IMR-90 (cell line): ENCODE results near the gene ZNF564. TPM values are rescaled to one million over a fixed set of nuclear protein-coding genes. Genes with fewer than 3 reads are reported as not detected.

ENCODE experiments used
- microRNA-seq, 2 experiments: library from miRNA; stranded (forward) in 1 of 2; unstranded in 1 of 2; fragments of 10-50 nt in 1 of 2; fragments of <30 nt in 1 of 2; gene quantifications in 1 of 2; microRNA quantifications in 1 of 2; one replicate each; pipeline versions ENCODE3 to v1.1.0; 2013 to 2020; ENCODE audit not compliant: insufficient read depth in 1 of 2, insufficient read length in 1 of 2, unreplicated experiment in 1 of 2
- polyA plus RNA-seq, 3 experiments: library from polyadenylated mRNA; depleted of rRNA; stranded (reverse); fragments of >200 nt; gene quantifications; 2 replicates each; pipeline ENCODE4 v1.2.3, GENCODE V29; 2012; ENCODE audit warnings: low replicate concordance in 1 of 3
- small RNA-seq, 5 experiments: library from RNA; depleted of rRNA; stranded (forward); fragments of <200 nt; gene quantifications; one replicate each; pipeline ENCODE3, GENCODE V24; 2012
- total RNA-seq: library from RNA; depleted of rRNA; stranded (reverse); fragments of >200 nt; gene quantifications from 2 replicates; pipeline ENCODE4 v1.2.3, GENCODE V29; 2012; rRNA removed

The ZNF564 gene
- total and polyA plus RNA-seq, 2 of the 4 experiments (the other 2 are of a cell fraction), result 1.5 to 6.3 TPM

Small RNAs within 50 kb of the gene (microRNA-seq; reads per million reads assigned to microRNA genes)
- not detected for gene MTCO1P27 (ENCODE audit: insufficient read depth, insufficient read length)
- not detected for gene PPIAP20 (ENCODE audit: insufficient read depth, insufficient read length)

Small RNAs within 50 kb of the gene (small RNA-seq; reads per million reads assigned to genes)
- gene MTCO1P27 (0 reads per million in 5 experiments), gene PPIAP20 (0 reads per million in 5 experiments)

Other genes starting within 250 kb of the ZNF564 start
- gene ZNF563, start 217.8 kb downstream of the ZNF564 start, total RNA-seq, result 2.0 and 3.1 TPM in 2 replicates
- gene ZNF563, start 217.8 kb downstream of the ZNF564 start, polyA plus RNA-seq (2012; rRNA removed), result 1.2 and 1.3 TPM in 2 replicates
- 3.6 and 4.4 TPM in 2 replicates for gene ZNF442, start 185.8 kb downstream of the ZNF564 start, total RNA-seq
- 0.34 and 0.58 TPM in 2 replicates for gene ZNF442, start 185.8 kb downstream of the ZNF564 start, polyA plus RNA-seq (2012; rRNA removed)
- 3.4 and 3.6 TPM in 2 replicates for gene ZNF799, start 150.2 kb downstream of the ZNF564 start, total RNA-seq
- 0.63 and 0.79 TPM in 2 replicates for gene ZNF799, start 150.2 kb downstream of the ZNF564 start, polyA plus RNA-seq (2012; rRNA removed)
- 3.2 and 3.6 TPM in 2 replicates for gene ZNF443, start 110.5 kb downstream of the ZNF564 start, total RNA-seq
- gene ZNF443, start 110.5 kb downstream of the ZNF564 start, polyA plus RNA-seq (2012; rRNA removed), result 0.52 and 0.79 TPM in 2 replicates
- 3.8 and 4.2 TPM in 2 replicates for gene ZNF709, start 66.7 kb downstream of the ZNF564 start, total RNA-seq
- 0.43 and 0.50 TPM in 2 replicates for gene ZNF709, start 66.7 kb downstream of the ZNF564 start, polyA plus RNA-seq (2012; rRNA removed)
- 8.1 and 9.0 TPM in 2 replicates for gene ZNF490, start 59.3 kb upstream of the ZNF564 start, total RNA-seq
- 1.5 and 1.7 TPM in 2 replicates for gene ZNF490, start 59.3 kb upstream of the ZNF564 start, polyA plus RNA-seq (2012; rRNA removed)
- 15.8 and 19.4 TPM in 2 replicates for gene ZNF791, start 59.4 kb upstream of the ZNF564 start, total RNA-seq
- gene ZNF791, start 59.4 kb upstream of the ZNF564 start, polyA plus RNA-seq (2012; rRNA removed), result 7.0 and 7.1 TPM in 2 replicates
- gene MAN2B1, start 115.3 kb upstream of the ZNF564 start, total RNA-seq, result 10.4 and 10.6 TPM in 2 replicates
- gene MAN2B1, start 115.3 kb upstream of the ZNF564 start, polyA plus RNA-seq (2012; rRNA removed), result 55.4 and 64.0 TPM in 2 replicates
- gene WDR83, start 115.3 kb upstream of the ZNF564 start, total RNA-seq, result 5.3 and 5.9 TPM in 2 replicates
- 8.9 and 10.5 TPM in 2 replicates for gene WDR83, start 115.3 kb upstream of the ZNF564 start, polyA plus RNA-seq (2012; rRNA removed)
- 73.3 and 82.8 TPM in 2 replicates for gene DHPS, start 130.4 kb upstream of the ZNF564 start, total RNA-seq
- gene DHPS, start 130.4 kb upstream of the ZNF564 start, polyA plus RNA-seq (2012; rRNA removed), result 85.0 and 88.6 TPM in 2 replicates
- not detected in 2 replicates for gene GNG14, start 136.5 kb upstream of the ZNF564 start, total RNA-seq
- gene GNG14, start 136.5 kb upstream of the ZNF564 start, polyA plus RNA-seq (2012; rRNA removed), result not detected in 2 replicates
- 8.6 and 9.5 TPM in 2 replicates for gene FBXW9, start 145.1 kb upstream of the ZNF564 start, total RNA-seq
- gene FBXW9, start 145.1 kb upstream of the ZNF564 start, polyA plus RNA-seq (2012; rRNA removed), result 14.2 and 14.4 TPM in 2 replicates
- gene TNPO2, start 172.4 kb upstream of the ZNF564 start, total RNA-seq, result 32.8 and 36.0 TPM in 2 replicates
- gene TNPO2, start 172.4 kb upstream of the ZNF564 start, polyA plus RNA-seq (2012; rRNA removed), result 77.2 and 82.3 TPM in 2 replicates
- 99.2 and 113 TPM in 2 replicates for gene TRIR, start 183.2 kb upstream of the ZNF564 start, total RNA-seq
- gene TRIR, start 183.2 kb upstream of the ZNF564 start, polyA plus RNA-seq (2012; rRNA removed), result 201 and 242 TPM in 2 replicates
- gene GET3, start 186.0 kb upstream of the ZNF564 start, total RNA-seq, result 111 and 129 TPM in 2 replicates
- 152 and 178 TPM in 2 replicates for gene GET3, start 186.0 kb upstream of the ZNF564 start, polyA plus RNA-seq (2012; rRNA removed)
- not detected in 2 replicates for gene BEST2, start 200.3 kb upstream of the ZNF564 start, total RNA-seq
- not detected in 2 replicates for gene BEST2, start 200.3 kb upstream of the ZNF564 start, polyA plus RNA-seq (2012; rRNA removed)
- 7.5 and 8.1 TPM in 2 replicates for gene HOOK2, start 224.1 kb upstream of the ZNF564 start, total RNA-seq
- 11.0 and 21.6 TPM in 2 replicates for gene HOOK2, start 224.1 kb upstream of the ZNF564 start, polyA plus RNA-seq (2012; rRNA removed)
- 20.8 and 32.8 TPM in 2 replicates for gene JUNB, start 240.0 kb upstream of the ZNF564 start, total RNA-seq
- 109 and 141 TPM in 2 replicates for gene JUNB, start 240.0 kb upstream of the ZNF564 start, polyA plus RNA-seq (2012; rRNA removed)